GM10266 (cell line): ENCODE measurements around the gene KLHL40.

Experiments
- DNase-seq: peaks from one replicate; pipeline ENCODE4 v3.0.0; 2012; ENCODE audit errors: extremely low spot score
- TF ChIP-seq, protein P1 (sequence below): IDR thresholded peaks from 2 replicates; pipeline ENCODE4 v1.5.1; 2012; ENCODE audit warnings: mild to moderate bottlenecking, low read depth; ENCODE audit not compliant: control insufficient read depth, insufficient read depth; ENCODE audit errors: missing control alignments

Gene KLHL40

DNA sequence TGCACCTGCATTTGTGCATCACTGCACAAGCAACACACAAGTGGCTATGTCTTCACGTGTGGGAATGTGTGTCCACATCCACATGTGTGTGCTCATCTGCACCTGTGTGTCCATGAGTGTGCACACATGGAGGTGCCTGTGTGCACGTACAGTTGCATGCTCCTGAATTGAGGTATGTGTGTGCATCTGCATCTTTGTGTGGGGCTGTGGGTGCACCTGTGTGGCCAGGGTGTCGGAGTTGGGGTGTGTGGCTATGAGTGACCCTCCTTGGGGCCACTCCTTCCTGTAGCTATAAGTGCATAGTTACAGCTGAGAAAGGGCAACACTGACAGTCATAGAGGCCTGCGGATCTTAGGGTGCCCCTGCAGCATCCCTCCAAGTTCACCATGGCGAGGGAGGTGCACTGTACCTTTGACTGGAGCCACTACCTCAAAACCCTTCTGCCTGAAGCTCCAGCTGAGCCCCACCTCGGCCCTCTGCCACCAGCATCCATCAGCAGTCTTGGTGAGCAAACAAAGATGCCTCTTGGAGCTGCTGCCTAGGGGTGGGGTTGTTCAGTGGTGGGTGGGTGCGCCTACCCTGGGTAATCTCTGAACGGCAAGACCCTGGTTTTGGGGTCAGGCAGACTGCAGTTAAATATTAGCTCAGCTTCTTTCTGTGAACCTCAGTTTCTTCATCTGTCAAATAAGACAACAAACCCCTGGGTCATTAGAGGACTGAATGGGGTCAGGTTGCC, 22.5 kb downstream of the KLHL40 start:
- no peak for DNase-seq
- TF ChIP-seq, protein P1, sequence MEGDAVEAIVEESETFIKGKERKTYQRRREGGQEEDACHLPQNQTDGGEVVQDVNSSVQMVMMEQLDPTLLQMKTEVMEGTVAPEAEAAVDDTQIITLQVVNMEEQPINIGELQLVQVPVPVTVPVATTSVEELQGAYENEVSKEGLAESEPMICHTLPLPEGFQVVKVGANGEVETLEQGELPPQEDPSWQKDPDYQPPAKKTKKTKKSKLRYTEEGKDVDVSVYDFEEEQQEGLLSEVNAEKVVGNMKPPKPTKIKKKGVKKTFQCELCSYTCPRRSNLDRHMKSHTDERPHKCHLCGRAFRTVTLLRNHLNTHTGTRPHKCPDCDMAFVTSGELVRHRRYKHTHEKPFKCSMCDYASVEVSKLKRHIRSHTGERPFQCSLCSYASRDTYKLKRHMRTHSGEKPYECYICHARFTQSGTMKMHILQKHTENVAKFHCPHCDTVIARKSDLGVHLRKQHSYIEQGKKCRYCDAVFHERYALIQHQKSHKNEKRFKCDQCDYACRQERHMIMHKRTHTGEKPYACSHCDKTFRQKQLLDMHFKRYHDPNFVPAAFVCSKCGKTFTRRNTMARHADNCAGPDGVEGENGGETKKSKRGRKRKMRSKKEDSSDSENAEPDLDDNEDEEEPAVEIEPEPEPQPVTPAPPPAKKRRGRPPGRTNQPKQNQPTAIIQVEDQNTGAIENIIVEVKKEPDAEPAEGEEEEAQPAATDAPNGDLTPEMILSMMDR = no peak

GRCh38 chr3:42708611-42709151, 23.3 kb downstream of the KLHL40 start:
- DNase-seq = no peak
- TF ChIP-seq, protein P1 = no peak

- TF ChIP-seq, protein P1 = no peak
- no peak for DNase-seq
Measured at GRCh38 chr3:42709621-42710020, 24.3 kb downstream of the KLHL40 start.

DNA sequence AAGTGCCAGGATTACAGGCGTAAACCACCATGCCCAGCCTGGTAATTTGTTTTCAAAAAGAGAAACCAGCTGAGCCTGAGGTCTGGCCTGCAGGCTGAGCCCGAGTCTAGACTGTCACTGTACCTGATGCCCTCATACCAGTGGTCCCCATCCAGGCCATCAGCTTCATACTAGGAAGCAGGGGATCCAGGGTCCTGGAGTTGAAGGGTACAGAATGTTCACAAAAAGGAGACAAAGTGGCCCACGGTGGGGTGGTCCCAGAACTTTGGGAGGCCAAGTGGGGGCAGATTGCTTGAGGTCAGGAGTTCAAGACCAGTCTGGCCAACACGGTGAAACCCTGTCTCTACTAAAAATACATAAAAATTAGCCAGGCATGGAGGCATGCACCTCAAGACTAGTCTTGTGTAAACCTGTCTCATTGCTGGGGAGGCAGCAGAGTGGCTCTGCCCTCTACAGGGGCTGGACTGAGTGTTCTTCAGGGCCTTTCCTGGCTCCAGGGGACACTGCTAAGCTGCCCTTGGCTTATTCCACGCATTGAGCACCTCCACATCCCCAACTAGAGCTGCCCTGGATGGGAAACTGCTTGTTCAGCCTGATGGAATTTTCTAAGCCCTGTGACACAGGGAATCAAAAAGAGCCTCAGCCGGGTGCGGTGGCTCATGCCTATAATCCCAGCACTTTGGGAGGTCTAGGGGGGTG, 25.1 kb downstream of the KLHL40 start:
- no peak for DNase-seq
- TF ChIP-seq, protein P1 = no peak

DNA sequence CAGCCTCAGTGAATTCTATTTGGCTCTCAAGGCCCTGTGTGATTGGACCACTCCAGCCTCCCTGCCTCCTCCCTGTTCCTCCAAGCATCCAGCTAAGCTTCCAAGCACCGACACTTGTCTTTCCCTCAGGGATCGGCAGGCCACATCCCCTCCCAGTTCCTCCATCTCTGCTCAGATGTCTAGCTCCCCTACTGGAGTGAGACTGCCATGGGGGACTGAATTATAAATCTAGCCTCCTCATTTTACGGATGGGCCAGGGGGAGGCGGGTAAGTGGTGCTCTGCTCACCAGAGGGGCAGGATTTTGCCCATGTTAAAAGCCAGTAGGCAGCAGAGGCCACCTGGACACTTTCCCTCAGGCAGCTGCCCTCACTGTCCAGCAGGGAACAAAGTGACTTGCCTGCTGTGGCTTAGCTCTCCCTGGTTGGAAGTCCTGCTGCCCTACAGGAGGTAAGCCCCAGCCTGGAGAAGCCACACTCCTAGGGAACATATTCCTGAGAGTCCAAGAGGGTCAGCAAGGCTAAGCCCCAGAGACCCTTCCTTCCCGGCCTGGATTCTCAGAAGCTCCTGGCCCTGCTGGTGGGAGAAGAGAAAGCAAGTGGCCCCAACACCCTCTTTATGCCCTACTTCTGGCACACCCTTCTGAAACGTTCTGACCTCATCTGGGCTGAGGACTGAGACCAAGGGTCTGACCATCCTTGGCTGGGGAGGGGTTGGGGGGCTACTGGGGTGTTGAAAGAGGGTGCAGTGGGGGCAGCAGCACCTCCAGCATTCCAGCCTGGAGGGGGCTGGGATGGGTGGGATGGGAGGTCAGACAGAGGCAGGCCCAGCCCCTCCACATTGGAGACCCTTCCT, 26.4 kb downstream of the KLHL40 start:
- TF ChIP-seq, protein P1 = no peak
- DNase-seq = no peak

DNA sequence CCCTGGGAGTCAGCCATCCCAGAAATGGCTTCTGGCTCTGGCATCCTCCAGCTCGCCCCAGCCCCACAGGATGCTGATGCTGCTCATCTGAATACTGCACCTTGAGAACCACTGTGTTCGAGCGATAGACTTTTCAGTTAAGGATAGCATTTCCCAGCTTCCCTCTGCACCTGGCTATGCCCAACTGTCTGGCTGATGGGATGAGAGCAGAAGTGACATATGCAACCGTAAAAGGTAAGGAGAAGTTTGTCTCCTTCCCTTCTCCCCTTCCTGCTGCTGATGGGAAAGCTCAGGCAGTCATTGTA, 27.0 kb downstream of the KLHL40 start:
- DNase-seq = no peak
- TF ChIP-seq, protein P1 = no peak
